Liver (tissue), 9 donors: Measurements from ENCODE around the gene PTRH2. TPM values are rescaled to one million over a fixed set of nuclear protein-coding genes. Genes with fewer than 3 reads are reported as not detected.

ENCODE experiments used
- DNase-seq: peaks from one replicate; pipeline ENCODE4 v3.0.0-alpha.2; 2017; ENCODE audit warnings: low spot score
- H3K27ac ChIP-seq, 2 donors: one replicate each; pipeline ENCODE4 v1.7.0; 2013; ENCODE audit warnings: inconsistent platforms in 2 of 2, low read length in 2 of 2, control low read depth in 1 of 2, low read depth in 1 of 2, mild to moderate bottlenecking in 1 of 2
- H3K27me3 ChIP-seq, 4 donors: one replicate each; pipeline versions ENCODE4 v1.6.1 to v1.7.0; 2013; ENCODE audit warnings: low read length in 3 of 4, inconsistent platforms in 1 of 4, mild to moderate bottlenecking in 1 of 4, moderate library complexity in 1 of 4; ENCODE audit not compliant: control insufficient read depth in 4 of 4, insufficient read depth in 4 of 4
- H3K36me3 ChIP-seq, 4 donors: one replicate each; pipeline versions ENCODE4 v1.6.1 to v1.7.0; 2013; ENCODE audit warnings: low read length in 3 of 4, mild to moderate bottlenecking in 3 of 4, low read depth in 1 of 4, moderate library complexity in 1 of 4; ENCODE audit not compliant: control insufficient read depth in 4 of 4, insufficient read depth in 3 of 4
- H3K4me1 ChIP-seq, 4 donors: one replicate each; pipeline versions ENCODE4 v1.6.1 to v1.7.0; 2013; ENCODE audit warnings: low read length in 3 of 4, mild to moderate bottlenecking in 3 of 4, moderate library complexity in 1 of 4; ENCODE audit not compliant: control insufficient read depth in 4 of 4, insufficient read depth in 4 of 4
- H3K4me3 ChIP-seq, 3 donors: one replicate each; pipeline versions ENCODE4 v1.6.1 to v1.7.0; 2013; ENCODE audit warnings: low read length in 3 of 3, control low read depth in 1 of 3, low read depth in 1 of 3, mild to moderate bottlenecking in 1 of 3
- H3K9ac ChIP-seq, 2 donors: one replicate each; pipeline ENCODE4 v1.7.0; 2013; ENCODE audit warnings: low read length in 2 of 2, mild to moderate bottlenecking in 2 of 2, moderate library complexity in 2 of 2, control low read depth in 1 of 2, low read depth in 1 of 2
- H3K9me3 ChIP-seq, 4 donors: one replicate each; pipeline versions ENCODE4 v1.6.1 to v1.7.0; 2013; ENCODE audit warnings: low read length in 3 of 4; ENCODE audit not compliant: control insufficient read depth in 4 of 4
- CTCF ChIP-seq: fragments of 150-350 bp; IDR thresholded peaks from 2 replicates; pipeline ENCODE4 v1.5.1; 2017; ENCODE audit warnings: improper control_type of control experiment, low read depth, low read length; ENCODE audit not compliant: missing input control
- EGR1 ChIP-seq, 2 donors: IDR thresholded peaks; 2 replicates each; pipeline ENCODE4 v1.6.1; 2016 to 2018; ENCODE audit warnings: antibody characterized with exemption in 2 of 2, low read depth in 2 of 2
- FOXA1 ChIP-seq: IDR thresholded peaks from 2 replicates; pipeline ENCODE4 v1.6.1; 2016; ENCODE audit warnings: antibody characterized with exemption
- FOXA2 ChIP-seq: IDR thresholded peaks from 2 replicates; pipeline ENCODE4 v1.6.1; 2016; ENCODE audit warnings: antibody characterized with exemption
- GABPA ChIP-seq, 2 donors: IDR thresholded peaks in 1 of 2; conservative IDR thresholded peaks in 1 of 2; 2 replicates each; pipeline ENCODE4 v1.6.1; 2016; ENCODE audit warnings: antibody characterized with exemption in 2 of 2, mild to moderate bottlenecking in 1 of 2, moderate library complexity in 1 of 2
- HNF4A ChIP-seq, 2 donors: conservative IDR thresholded peaks; 2 replicates each; pipeline ENCODE4 v1.6.1; 2016; ENCODE audit warnings: antibody characterized with exemption in 2 of 2, mild to moderate bottlenecking in 2 of 2
- HNF4G ChIP-seq: IDR thresholded peaks from 2 replicates; pipeline ENCODE4 v1.6.1; 2016; ENCODE audit warnings: antibody characterized with exemption
- JUND ChIP-seq, 2 donors: IDR thresholded peaks; 2 replicates each; pipeline ENCODE4 v1.6.1; 2016; ENCODE audit warnings: antibody characterized with exemption in 2 of 2
- MAX ChIP-seq: IDR thresholded peaks from 2 replicates; pipeline ENCODE4 v1.6.1; 2016; ENCODE audit warnings: antibody characterized with exemption
- NR2F2 ChIP-seq: IDR thresholded peaks from 2 replicates; pipeline ENCODE4 v1.6.1; 2016; ENCODE audit warnings: antibody characterized with exemption
- RAD21 ChIP-seq, 2 donors: IDR thresholded peaks; 2 replicates each; pipeline ENCODE4 v1.6.1; 2016; ENCODE audit warnings: antibody characterized with exemption in 2 of 2, mild to moderate bottlenecking in 2 of 2
- REST ChIP-seq: IDR thresholded peaks from 2 replicates; pipeline ENCODE4 v1.6.1; 2016; ENCODE audit warnings: antibody characterized with exemption, mild to moderate bottlenecking
- RXRA ChIP-seq, 2 donors: IDR thresholded peaks; 2 replicates each; pipeline ENCODE4 v1.6.1; 2017 to 2018; ENCODE audit warnings: antibody characterized with exemption in 2 of 2, mild to moderate bottlenecking in 1 of 2
- SP1 ChIP-seq: IDR thresholded peaks from 2 replicates; pipeline ENCODE4 v1.6.1; 2018; ENCODE audit warnings: antibody characterized with exemption, mild to moderate bottlenecking
- TAF1 ChIP-seq: conservative IDR thresholded peaks from 2 replicates; pipeline ENCODE4 v1.6.1; 2016; ENCODE audit warnings: antibody characterized with exemption, mild to moderate bottlenecking
- YY1 ChIP-seq: IDR thresholded peaks from 2 replicates; pipeline ENCODE4 v1.6.1; 2016; ENCODE audit warnings: antibody characterized with exemption, mild to moderate bottlenecking
- ZBTB33 ChIP-seq: IDR thresholded peaks from 2 replicates; pipeline ENCODE4 v1.6.1; 2016; ENCODE audit warnings: antibody characterized with exemption
- WGBS: extraction: QIAGEN DNeasy Blood & Tissue Kit; methylation state at CpG from one replicate; pipeline ENCODE4 v1.1.7; 2013; 5-methylcytosine and 5-hydroxymethylcytosine counted together
- polyA plus RNA-seq, 2 donors: library from polyadenylated mRNA; stranded (reverse) in 1 of 2; unstranded in 1 of 2; fragments of 200-250 nt in 1 of 2; fragments of >200 nt in 1 of 2; fragmentation: Nextera tagmentation in 1 of 2; extraction: Ambion mirVana in 1 of 2; gene quantifications; one replicate each; pipeline versions ENCODE4 v1.2.1 to v1.2.3, GENCODE V29; 2013 to 2015
- total RNA-seq, 2 donors: library from RNA; depleted of rRNA; stranded (reverse); fragments of >200 nt; gene quantifications; one replicate each; pipeline ENCODE4 v1.2.3, GENCODE V29; 2014
- TF ChIP-seq, protein P1 (sequence below): IDR thresholded peaks from 2 replicates; pipeline ENCODE4 v1.6.1; 2016; ENCODE audit warnings: antibody characterized with exemption
- donor health status: healthy.
- donor health status: healthy.
- donor health status: healthy.
- donor health status: healthy.
- donor health status: healthy.

The PTRH2 gene
- total and polyA plus RNA-seq, 4 donors = 9.7 to 39.1 (median 23.1) TPM

- no peak for DNase-seq
- Histone ChIP-seq H3K4me3 (no peak overlapping the region), H3K9me3 (no peaks in the 10 kb centered on the region), H3K4me1 (peaks cover 0 to 6% (median 2%) of the 10 kb centered on the region in 4 donors), H3K36me3 (peaks cover 0 to 6% (median 0%) of the 10 kb centered on the region in 4 donors), H3K27ac (no peak overlapping the region), H3K27me3 (no peaks in the 10 kb centered on the region), H3K9ac (no peak overlapping the region)
- TF ChIP-seq FOXA1 (no peak), ZBTB33 (no peak), FOXA2 (no peak), HNF4G (no peak), JUND (IDR thresholded peaks at IDR 0.05) (no peak), GABPA (IDR thresholded peaks at IDR 0.05 in 1 of 2, conservative IDR thresholded peaks at IDR 0.05 in 1 of 2) (no peak), SP1 (no peak), RXRA (IDR thresholded peaks at IDR 0.05) (no peak), RAD21 (IDR thresholded peaks at IDR 0.05) (peak; percentile 84 to 85), CTCF (peak; percentile 40)
- TF ChIP-seq, protein P1, sequence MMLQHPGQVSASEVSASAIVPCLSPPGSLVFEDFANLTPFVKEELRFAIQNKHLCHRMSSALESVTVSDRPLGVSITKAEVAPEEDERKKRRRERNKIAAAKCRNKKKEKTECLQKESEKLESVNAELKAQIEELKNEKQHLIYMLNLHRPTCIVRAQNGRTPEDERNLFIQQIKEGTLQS = no peak
- 91% methylated on average over 4 of the region's 4 CpGs for WGBS
These were observed 39.7 kb upstream of the PTRH2 start for GRCh38 chr17:59746849-59747445.

- no peaks in the 10 kb centered on the region for H3K27me3 ChIP-seq
- TF ChIP-seq GABPA (IDR thresholded peaks at IDR 0.05 in 1 of 2, conservative IDR thresholded peaks at IDR 0.05 in 1 of 2) (no peak), SP1 (no peak), MAX (no peak), REST (no peak), FOXA2 (no peak), HNF4G (no peak), JUND (IDR thresholded peaks at IDR 0.05) (no peak), NR2F2 (no peak), HNF4A (conservative IDR thresholded peaks at IDR 0.05) (no peak), ZBTB33 (no peak), RXRA (IDR thresholded peaks at IDR 0.05) (no peak), CTCF (no peak), RAD21 (IDR thresholded peaks at IDR 0.05) (no peak), YY1 (no peak), EGR1 (IDR thresholded peaks at IDR 0.05; ENCODE audit: low read depth in 2 of 2) (no peak), TAF1 (no peak), FOXA1 (no peak)
- TF ChIP-seq, protein P1 = no peak
- H3K9ac ChIP-seq = no peak overlapping the region
- DNase-seq = no peak
- no peak overlapping the region for H3K4me3 ChIP-seq
- peaks cover 0 to 4% (median 0%) of the 10 kb centered on the region in 4 donors for H3K4me1 ChIP-seq
- 93% methylated on average over 2 of the region's 2 CpGs for WGBS
- H3K36me3 ChIP-seq = peaks cover 0 to 6% (median 2%) of the 10 kb centered on the region in 4 donors
- H3K9me3 ChIP-seq = no peaks in the 10 kb centered on the region
- no peak overlapping the region for H3K27ac ChIP-seq
These were observed 37.8 kb upstream of the PTRH2 start for GRCh38 chr17:59745040-59745439.
